Cardiac muscle cell (in vitro differentiated cells and primary cell): ENCODE results near the gene CALN1. TPM values are rescaled to one million over a fixed set of nuclear protein-coding genes. Genes with fewer than 3 reads are reported as not detected.

Experiments
- DNase-seq, 2 donors: peaks; one replicate each; pipeline versions ENCODE4 v3.0.0 to v3.0.0-alpha.2; 2010 to 2017; ENCODE audit warnings: low read depth in 1 of 2, low spot score in 1 of 2
- H3K27ac ChIP-seq: fragments of 200-600 bp; sonication (generic); 2 replicates; pipeline ENCODE4 v1.5.1; 2016
- H3K27me3 ChIP-seq: fragments of 200-600 bp; sonication (generic); 2 replicates; pipeline ENCODE4 v1.6.0; 2016; ENCODE audit warnings: control low read depth
- H3K36me3 ChIP-seq: fragments of 200-600 bp; sonication (generic); 2 replicates; pipeline ENCODE4 v1.5.1; 2016; ENCODE audit warnings: control low read depth
- H3K4me1 ChIP-seq: fragments of 200-600 bp; sonication (generic); 2 replicates; pipeline ENCODE4 v1.8.1; 2017; ENCODE audit warnings: low read depth, mild to moderate bottlenecking, mixed run types
- H3K4me3 ChIP-seq: fragments of 200-600 bp; sonication (generic); 2 replicates; pipeline ENCODE4 v1.5.1; 2016; ENCODE audit warnings: mild to moderate bottlenecking
- H3K9me3 ChIP-seq: fragments of 200-600 bp; sonication (generic); 2 replicates; pipeline ENCODE4 v1.5.1; 2017; ENCODE audit warnings: low read depth, mild to moderate bottlenecking, control low read depth
- polyA plus RNA-seq: library from polyadenylated mRNA; unstranded; fragments of >200 nt; fragmentation: Nextera tagmentation; extraction: Ambion mirVana; gene quantifications from 2 replicates; pipeline ENCODE4 v1.2.1, GENCODE V29; 2016
- total RNA-seq: library from RNA; depleted of rRNA; stranded (reverse); fragments of >200 nt; gene quantifications from 2 replicates; pipeline ENCODE4 v1.2.3, GENCODE V29; 2016
- TF ChIP-seq, protein P1 (sequence below): IDR thresholded peaks from 2 replicates; pipeline ENCODE4 v1.5.1; 2012; ENCODE audit warnings: low read depth, mild to moderate bottlenecking, low read length

Gene CALN1
- total and polyA plus RNA-seq, 2 experiments from 2014 or later, result 0.03 to 0.18 TPM

DNA sequence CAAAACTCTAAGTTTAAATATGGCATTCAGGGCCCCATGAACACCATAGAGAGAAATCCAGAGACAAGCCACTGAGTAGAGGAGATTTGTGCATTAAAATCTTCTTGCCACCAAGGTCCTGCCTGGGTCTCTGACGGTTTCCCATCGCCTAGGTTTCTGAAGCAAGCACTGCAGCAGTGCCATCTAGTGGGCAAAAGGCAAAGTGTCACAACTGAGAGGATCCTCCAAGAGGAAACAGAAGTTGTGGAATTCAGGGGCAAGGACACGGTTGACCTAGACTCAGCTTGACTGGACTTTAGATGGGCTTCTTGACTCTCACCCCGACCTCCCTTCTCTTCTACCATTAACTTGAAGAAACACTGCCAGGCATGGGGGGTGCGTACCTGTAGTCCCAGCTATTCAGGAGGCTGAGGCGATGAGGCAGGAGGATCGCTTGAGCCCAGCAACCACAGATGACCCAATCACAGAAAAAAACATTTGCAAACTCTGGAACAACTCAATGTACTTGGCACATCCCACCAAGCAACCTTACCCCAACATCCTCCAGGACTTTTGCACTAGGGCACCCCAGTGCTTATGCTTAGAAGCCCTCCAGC, 676.1 kb downstream of the CALN1 start:
- DNase-seq, result peak; percentile 71 to 86
- TF ChIP-seq, protein P1, sequence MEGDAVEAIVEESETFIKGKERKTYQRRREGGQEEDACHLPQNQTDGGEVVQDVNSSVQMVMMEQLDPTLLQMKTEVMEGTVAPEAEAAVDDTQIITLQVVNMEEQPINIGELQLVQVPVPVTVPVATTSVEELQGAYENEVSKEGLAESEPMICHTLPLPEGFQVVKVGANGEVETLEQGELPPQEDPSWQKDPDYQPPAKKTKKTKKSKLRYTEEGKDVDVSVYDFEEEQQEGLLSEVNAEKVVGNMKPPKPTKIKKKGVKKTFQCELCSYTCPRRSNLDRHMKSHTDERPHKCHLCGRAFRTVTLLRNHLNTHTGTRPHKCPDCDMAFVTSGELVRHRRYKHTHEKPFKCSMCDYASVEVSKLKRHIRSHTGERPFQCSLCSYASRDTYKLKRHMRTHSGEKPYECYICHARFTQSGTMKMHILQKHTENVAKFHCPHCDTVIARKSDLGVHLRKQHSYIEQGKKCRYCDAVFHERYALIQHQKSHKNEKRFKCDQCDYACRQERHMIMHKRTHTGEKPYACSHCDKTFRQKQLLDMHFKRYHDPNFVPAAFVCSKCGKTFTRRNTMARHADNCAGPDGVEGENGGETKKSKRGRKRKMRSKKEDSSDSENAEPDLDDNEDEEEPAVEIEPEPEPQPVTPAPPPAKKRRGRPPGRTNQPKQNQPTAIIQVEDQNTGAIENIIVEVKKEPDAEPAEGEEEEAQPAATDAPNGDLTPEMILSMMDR, result peak; percentile 89
- H3K27ac ChIP-seq, result no peak overlapping the region

DNA sequence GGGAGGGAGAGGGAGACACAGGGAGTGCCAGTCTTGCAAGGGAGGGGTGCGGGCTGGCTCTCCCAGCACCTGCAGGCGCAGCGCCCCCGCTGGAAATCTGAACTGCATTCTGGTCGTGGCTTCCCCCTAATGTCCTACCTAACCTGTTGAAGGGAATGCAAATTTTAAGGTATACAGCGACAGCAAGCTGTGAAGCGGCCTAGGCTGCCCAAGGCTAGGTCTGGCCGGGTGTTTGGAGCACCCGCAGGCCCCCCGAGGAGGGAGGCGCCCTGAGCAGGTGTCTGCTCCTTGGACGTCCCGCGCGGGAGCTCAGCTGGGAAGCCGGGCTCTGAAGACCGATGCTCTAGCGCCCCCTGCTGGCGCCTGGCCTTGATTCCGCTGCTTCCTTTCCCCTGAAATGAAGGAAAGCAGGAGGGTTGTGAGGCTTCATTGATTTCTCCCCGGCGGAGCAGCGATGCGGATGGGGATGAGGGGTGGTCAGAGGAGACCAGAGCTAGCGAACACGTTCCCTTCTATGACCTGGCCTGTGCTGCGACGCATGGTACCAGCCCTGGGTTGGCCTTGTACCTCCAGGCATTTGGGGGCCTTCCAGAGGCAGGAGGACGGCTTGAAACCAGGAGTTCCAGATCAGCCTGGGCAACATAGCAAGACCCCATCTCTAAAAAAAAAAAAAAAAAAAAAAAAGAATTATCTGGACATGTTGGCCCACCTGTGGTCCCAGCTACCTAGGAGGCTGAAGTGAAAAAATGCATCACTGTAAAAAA, 678.8 kb downstream of the CALN1 start:
- Histone ChIP-seq H3K4me3 (no peak overlapping the region), H3K27ac (no peak overlapping the region), H3K27me3 (no peaks in the 10 kb centered on the region), H3K9me3 (no peaks in the 10 kb centered on the region), H3K4me1 (no peaks in the 10 kb centered on the region), H3K36me3 (no peaks in the 10 kb centered on the region)
- peak; percentile 73 to 96 for DNase-seq
- TF ChIP-seq, protein P1, result peak; percentile 89

More for the DNA sequence above, 676.1 kb downstream of the CALN1 start:
- Histone ChIP-seq H3K36me3 (no peaks in the 10 kb centered on the region), H3K9me3 (no peaks in the 10 kb centered on the region), H3K4me1 (no peaks in the 10 kb centered on the region), H3K4me3 (no peak overlapping the region), H3K27me3 (no peaks in the 10 kb centered on the region)

- no peaks in the 10 kb centered on the region for H3K4me1 ChIP-seq
- no peaks in the 10 kb centered on the region for H3K27me3 ChIP-seq
- H3K27ac ChIP-seq, result no peak overlapping the region
- TF ChIP-seq, protein P1, result no peak
- no peaks in the 10 kb centered on the region for H3K9me3 ChIP-seq
- H3K36me3 ChIP-seq, result no peaks in the 10 kb centered on the region
- no peak for DNase-seq
- H3K4me3 ChIP-seq, result no peak overlapping the region
Observed at GRCh38 chr7:71731740-71732139, 680.4 kb downstream of the CALN1 start.
